Left kidney (tissue), 8 donors: ENCODE measurements around the gene ZBTB46. TPM values are rescaled to one million over a fixed set of nuclear protein-coding genes. Genes with fewer than 3 reads are reported as not detected.
"Not testable (repeated sequence)": the region's sequence is repeated elsewhere in the genome, so short reads cannot be mapped to it uniquely, and the experiment has no call there.

Experiments used
- DNase-seq: peaks from one replicate; pipeline ENCODE4 v3.0.0-alpha.2; 2013
- long read RNA-seq, 8 donors: transcript quantifications; one replicate each; lab custom pipeline, GENCODE V29; 2026
- polyA plus RNA-seq: library from polyadenylated mRNA; unstranded; fragments of 120-200 nt; gene quantifications from one replicate; pipeline ENCODE4 v1.2.1, GENCODE V29; 2013; ENCODE audit not compliant: insufficient read length

ZBTB46 gene, protein sequence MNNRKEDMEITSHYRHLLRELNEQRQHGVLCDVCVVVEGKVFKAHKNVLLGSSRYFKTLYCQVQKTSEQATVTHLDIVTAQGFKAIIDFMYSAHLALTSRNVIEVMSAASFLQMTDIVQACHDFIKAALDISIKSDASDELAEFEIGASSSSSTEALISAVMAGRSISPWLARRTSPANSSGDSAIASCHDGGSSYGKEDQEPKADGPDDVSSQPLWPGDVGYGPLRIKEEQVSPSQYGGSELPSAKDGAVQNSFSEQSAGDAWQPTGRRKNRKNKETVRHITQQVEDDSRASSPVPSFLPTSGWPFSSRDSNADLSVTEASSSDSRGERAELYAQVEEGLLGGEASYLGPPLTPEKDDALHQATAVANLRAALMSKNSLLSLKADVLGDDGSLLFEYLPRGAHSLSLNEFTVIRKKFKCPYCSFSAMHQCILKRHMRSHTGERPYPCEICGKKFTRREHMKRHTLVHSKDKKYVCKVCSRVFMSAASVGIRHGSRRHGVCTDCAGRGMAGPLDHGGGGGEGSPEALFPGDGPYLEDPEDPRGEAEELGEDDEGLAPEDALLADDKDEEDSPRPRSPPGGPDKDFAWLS
- 16.7 TPM for polyA plus RNA-seq
- long read RNA-seq, donor 1, full-length matches to known transcripts = 10 of 10 reads
- long read RNA-seq, donor 1, partial matches to known transcripts = 0 of 10 reads
- long read RNA-seq, donor 1, other reads (novel, unspliced or antisense) = 0 of 10 reads
- long read RNA-seq, donor 2, full-length matches to known transcripts = 4 of 4 reads
- long read RNA-seq, donor 2, partial matches to known transcripts = 0 of 4 reads
- long read RNA-seq, donor 2, other reads (novel, unspliced or antisense) = 0 of 4 reads
- long read RNA-seq, donor 3, full-length matches to known transcripts = 4 of 4 reads
- long read RNA-seq, donor 3, partial matches to known transcripts = 0 of 4 reads
- long read RNA-seq, donor 3, other reads (novel, unspliced or antisense) = 0 of 4 reads
- long read RNA-seq, donor 4 = 0 reads
- long read RNA-seq, donor 5, full-length matches to known transcripts = 4 of 4 reads
- long read RNA-seq, donor 5, partial matches to known transcripts = 0 of 4 reads
- long read RNA-seq, donor 5, other reads (novel, unspliced or antisense) = 0 of 4 reads
- long read RNA-seq, donor 6 = 0 reads
- long read RNA-seq, donor 7, full-length matches to known transcripts = 5 of 5 reads
- long read RNA-seq, donor 7, partial matches to known transcripts = 0 of 5 reads
- long read RNA-seq, donor 7, other reads (novel, unspliced or antisense) = 0 of 5 reads
- long read RNA-seq, donor 8, full-length matches to known transcripts = 2 of 2 reads
- long read RNA-seq, donor 8, partial matches to known transcripts = 0 of 2 reads
- long read RNA-seq, donor 8, other reads (novel, unspliced or antisense) = 0 of 2 reads

DNA sequence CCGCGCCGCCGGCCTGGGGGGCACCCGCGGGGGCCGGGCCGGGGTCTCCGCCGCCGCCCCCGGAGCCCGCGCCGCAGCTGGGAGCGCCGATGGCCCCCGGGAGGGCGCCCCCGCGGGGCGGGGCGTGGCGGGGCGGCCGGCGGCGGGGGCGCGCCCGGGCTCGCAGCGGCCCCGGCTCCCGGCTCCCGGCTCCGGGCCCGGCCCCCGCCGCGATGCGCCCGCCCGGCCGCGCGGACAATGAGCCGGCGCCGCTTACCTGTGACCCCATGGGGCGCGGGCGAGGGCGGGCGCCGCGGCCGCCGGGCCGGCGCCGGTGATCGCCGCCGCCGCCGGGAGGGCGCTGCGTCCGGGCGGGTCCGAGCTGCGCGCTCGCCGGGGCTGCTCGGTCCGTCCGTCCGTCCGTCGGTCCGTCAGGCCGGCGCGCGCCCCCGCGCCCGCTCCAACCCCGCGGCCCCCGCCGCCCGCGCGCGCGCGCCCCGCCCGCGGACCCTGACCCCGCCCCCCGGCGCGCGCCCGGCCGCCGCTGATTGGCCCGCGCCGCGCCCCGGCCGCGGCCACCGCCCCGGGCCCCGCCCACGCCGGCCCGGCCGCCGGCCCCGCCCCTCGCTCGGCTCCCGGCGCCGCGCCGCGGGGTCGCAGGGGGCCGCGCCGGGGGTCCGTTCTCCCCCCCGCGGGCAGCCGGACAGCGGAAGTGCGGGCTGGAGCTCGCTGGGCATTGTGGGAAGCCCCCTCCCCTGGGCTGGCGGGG, at the start of gene ZBTB46:
Gene ZBTB46, minus strand, starts transcription at position 424 of the 748 bp plus-strand sequence. CDS start 40,507 bp downstream, outside the sequence.
- no peak for DNase-seq

DNA sequence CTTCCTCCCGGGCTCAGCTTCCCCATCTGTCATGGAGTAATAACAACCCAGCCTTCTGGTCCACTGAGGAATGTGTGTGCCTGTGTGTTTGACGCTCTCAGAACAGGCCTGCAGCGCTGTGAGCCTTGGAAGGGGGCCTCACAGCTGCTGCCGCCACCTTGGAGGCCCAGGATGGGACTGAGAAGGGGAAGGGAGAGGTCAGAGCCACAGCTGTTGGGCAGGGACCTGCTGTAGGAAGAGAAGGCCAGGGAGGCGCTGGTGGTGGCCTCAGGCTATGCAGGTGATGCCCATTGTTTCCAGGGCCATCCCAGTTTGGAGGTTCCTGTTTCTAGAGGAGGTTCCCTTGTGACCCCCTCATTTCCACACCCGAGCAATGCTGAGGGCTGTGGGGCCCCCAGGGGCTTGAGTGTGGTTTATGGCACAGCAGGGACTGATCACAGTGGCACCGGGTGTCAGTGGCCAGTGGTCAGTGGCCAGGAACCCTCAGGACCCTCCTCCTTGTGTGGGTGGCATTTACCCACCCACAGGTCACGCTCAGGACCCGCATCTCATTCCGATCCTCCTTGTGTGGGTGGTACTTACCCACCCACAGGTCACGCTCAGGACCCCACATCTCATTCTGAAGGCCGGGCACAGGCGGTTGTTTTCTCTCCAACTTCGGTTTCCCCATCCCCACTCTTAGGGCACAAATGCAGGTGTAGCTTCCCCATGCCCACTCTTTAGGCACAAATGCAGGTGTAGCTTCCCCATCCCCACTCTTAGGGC, 48.0 kb upstream of the ZBTB46 start:
- DNase-seq = no peak

DNA sequence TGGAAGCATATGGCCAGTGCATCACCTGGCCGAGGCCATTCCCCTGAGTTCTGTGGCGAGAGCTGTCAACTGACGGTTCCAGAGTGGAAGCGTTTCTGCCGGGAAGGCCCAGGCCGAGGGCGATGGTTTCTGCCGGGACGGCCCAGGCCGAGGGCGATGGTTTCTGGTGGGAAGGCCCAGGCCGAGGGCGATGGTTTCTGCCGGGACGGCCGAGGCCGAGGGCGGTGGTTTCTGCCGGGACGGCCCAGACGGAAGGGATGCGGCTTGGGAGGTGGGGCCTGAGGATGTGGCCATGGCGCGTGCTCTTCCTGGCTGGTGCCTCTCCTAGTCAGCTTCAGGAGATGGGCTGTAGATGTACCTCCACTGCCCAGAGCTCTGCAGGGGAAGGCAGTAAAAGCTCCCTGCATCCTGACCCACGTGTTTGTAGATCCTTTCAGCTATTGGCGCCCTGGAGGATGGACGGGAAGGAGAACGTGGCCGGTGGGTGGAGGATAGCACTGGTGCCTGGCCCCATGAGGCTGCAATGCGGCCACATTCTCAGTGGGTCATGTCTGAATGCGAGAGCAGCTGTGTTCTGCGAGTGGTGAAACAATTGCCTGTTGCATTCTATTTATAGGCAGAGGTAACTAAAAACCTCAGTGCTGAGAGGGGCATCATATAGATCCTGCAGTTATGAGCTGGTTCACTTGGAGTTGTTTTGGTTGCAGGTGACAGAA, 46.8 kb upstream of the ZBTB46 start:
- DNase-seq = no peak

DNA sequence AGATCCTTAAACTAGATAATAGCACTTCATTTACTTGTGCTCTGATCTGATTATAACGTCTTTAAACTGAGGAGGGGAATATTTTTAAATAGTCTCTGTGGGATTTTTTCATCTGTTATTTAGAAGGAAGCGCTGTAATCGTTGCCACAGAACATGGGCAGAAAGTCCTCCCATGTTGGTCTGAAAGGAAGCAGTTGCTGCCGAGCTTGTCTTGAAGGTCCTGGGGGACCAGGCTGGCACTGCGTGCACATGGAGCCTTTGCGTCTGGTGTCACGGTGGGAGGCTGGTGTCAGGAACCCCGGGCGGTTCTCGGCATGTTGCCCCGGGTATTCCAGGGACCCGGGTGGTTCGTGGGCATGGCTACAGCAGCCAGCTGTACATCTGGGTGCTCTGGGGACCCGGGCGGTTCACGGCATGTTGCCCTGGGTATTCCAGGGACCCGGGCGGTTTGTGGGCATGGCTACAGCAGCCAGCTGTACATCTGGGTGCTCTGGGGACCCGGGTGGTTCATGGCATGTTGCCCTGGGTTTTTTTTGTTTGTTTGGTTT, 45.5 kb upstream of the ZBTB46 start:
- DNase-seq = no peak

DNA sequence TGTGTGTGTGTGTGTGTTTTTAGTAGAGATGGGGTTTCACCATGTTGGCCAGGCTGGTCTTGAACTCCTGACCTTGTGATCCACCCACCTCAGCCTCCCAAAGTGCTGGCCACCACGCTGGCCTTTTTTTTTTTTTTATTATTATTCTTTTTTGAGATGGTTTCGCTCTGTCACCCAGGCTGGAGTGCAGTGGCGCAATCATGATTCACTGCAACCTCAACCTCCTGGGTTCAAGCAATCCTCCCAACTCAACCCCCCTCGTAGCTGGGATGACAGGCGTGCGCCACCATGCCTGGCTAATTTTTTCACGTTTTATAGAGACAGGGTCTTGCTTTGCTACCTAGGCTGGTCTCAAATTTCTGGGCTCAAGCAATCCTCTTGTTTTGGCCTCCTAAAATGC, 43.2 kb upstream of the ZBTB46 start:
- DNase-seq = not testable (repeated sequence)

DNA sequence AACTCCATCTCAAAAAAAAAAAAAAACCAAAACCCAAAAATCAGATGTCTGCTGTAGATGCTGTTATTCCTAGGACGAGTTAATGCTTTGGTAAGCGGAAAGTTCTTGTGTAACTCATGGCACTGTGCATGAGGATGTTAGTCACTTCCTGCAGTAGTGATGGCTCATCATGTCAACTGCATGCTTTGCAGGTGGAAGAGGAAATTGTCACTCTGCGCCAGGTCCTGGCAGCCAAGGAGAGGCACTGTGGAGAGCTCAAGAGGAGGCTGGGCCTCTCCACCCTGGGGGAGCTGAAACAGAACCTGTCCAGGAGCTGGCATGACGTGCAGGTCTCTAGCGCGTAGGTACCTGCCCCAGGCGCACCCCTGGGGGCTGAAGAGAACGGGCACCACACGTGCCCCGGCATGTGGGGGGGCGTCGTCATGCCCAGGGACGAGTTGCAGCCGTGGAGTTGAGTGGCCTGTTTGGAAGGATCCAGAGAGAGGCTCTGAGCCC, 42.5 kb upstream of the ZBTB46 start:
- DNase-seq = no peak

DNA sequence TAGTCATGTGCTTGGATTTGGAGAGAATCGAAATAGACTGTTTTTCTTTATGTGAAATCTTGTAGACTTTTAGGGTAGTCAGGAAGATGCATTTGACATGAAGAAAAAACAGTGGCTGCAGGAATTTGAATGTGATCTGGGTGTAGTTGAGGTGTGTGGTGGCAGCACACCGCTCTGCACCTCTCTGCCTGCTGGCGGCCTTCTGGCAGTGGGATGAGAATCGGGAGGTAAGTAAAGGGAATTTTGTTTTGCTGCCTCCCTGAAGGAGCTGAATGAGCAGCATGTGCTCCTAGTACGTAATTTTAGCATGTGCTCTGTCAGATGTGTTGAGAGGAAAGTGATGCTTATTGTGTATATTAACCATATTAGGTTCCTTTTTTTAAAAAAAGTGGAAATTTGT, 37.2 kb upstream of the ZBTB46 start:
- DNase-seq = no peak

DNA sequence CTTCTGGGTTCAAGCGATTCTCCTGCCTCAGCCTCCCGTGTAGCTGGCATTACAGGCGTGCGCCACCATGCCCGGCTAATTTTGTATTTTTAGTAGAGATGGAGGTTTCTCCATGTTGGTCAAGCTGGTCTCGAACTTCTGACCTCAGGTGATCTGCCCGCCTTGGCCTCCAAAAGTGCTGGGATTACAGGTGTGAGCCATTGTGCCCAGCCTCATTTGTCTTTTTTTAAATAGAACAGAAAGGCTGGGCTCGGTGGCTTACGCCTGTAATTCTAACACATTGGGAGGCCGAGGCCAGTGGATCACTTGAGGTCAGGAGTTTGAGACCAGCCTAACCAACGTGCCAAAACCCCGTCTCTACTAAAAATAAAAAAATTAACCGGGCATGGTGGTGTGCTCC, 36.0 kb upstream of the ZBTB46 start:
- not testable (repeated sequence) for DNase-seq

DNA sequence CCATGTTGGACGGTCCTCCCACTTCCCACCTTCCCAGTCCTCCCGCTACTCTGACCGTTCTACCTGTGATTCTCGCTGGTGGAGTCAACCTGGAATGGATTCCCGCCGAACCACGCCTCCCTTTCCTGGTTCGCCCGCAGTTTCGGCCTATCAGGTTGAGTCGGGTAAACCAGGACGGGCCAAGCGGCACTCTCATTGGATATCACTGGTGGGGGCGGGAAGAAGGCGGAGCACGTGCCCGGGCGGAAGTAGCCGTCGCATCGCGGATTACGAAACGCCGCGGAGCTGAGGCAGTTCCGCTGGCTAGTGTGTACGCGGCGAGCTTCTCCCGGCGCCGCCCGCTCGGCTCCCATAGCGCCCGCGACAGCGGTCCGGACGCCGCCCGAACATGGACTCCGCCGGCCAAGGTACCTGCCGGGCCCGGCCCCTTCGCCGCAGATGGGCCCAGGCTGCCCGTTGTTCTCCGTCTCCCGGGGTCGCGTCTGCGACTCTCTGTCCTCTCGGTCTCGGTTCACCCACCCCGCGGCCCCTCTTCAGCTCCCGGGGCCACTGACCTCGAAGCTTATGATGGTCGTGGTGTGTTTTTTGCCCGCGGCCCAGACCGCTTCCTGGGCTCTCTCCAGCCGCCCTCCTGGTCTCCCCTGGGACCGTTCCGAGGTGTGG, 34.0 kb upstream of the ZBTB46 start, which contains the start of gene TPD52L2:
Gene TPD52L2, plus strand, starts transcription at position 293 of the 663 bp plus-strand sequence. Its CDS starts 96 bp downstream, at position 389.
- peak; percentile 98 for DNase-seq

DNA sequence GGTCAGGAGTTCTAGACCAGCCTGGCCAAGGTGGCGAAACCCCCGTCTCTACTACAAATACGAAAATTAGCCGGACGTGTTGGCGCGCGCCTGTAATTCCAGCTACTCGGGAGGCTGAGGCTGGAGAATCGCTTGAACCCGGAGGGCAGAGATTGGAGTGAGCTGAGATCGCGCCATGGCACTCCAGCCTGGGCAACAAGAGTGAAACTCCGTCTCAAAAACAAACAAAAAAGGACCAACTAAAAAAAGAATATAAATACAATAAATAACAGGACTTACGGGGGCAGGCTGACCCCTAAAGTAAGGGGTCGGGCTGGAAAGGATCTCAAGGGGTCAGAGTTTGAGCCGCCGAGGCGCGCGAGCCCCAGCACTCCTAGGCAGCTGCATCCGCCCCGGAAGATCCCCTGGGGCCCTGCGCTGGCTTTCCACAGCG, 33.5 kb upstream of the ZBTB46 start:
- DNase-seq = no peak

DNA sequence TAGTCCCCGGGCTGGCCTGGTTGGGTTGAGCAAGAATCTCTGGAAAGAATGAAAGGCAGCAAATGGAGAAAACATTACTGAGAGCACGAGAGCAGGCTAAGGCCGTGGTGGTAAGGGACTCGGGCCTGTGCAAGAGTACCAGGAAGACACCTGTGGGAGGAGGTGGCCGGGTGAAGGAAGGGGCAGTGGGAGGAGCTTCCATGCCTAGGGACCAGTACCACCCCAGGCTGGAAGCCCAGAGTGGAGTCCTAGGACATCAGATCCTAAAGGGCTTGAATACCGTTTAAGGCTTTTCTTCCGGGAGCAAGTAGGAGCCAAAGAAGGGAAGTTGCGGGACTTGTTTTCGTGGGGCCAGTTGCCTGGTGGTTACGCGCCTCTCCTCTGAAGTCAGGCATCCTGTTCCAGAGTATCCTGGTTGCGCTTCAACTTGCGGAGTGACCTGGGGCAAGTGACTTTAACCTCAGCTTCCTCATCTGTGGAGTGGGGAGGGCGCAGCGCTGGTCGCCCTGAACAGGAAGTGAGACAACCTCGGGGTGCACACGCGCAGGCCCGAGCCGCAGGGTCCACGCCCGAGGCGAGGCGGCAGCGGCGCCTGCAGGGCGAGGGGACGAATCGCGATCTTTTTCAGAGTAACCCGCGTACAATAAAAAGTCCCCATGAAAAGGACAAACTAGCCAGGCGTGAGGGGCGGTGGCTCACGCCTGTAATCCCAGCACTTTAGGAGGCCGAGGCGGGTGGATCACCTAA, 32.9 kb upstream of the ZBTB46 start:
- peak; percentile 73 for DNase-seq

DNA sequence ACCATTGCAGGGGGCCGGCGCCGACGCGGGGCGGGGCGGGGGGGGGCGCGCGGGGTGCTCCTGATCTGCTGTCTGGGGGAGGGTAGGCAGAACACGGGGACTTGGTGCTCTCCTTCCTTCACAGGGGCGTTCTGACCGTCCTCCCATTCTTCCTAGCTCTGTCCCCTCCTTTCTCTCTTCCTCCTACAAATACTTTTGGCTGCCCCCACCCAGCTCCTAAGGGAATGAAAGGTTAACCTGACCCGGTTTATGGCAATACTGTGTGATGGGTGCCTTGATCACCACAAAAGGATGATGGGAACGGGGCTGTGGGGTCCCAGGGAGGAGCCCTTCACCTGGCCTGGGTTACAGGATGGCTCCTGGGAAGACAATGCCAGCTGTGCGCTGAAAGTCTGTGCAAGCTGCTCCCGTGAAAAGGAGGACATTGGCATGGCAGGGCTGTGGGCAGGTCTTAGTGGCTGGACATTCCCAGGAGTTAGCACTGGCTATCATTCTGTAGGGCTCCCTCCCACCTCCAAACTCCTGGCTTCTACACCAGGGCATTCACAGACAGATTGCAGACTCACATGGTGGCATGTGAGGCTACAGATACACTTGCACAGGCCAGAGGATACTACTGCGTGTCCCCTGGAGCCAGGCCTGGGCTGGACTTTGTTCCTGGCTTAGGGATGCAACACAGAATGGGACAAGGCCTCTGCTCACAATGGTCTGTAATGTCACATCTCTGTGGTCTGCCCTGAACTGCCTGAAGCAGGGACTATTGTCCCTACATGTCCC, 32.1 kb upstream of the ZBTB46 start:
- no peak for DNase-seq

DNA sequence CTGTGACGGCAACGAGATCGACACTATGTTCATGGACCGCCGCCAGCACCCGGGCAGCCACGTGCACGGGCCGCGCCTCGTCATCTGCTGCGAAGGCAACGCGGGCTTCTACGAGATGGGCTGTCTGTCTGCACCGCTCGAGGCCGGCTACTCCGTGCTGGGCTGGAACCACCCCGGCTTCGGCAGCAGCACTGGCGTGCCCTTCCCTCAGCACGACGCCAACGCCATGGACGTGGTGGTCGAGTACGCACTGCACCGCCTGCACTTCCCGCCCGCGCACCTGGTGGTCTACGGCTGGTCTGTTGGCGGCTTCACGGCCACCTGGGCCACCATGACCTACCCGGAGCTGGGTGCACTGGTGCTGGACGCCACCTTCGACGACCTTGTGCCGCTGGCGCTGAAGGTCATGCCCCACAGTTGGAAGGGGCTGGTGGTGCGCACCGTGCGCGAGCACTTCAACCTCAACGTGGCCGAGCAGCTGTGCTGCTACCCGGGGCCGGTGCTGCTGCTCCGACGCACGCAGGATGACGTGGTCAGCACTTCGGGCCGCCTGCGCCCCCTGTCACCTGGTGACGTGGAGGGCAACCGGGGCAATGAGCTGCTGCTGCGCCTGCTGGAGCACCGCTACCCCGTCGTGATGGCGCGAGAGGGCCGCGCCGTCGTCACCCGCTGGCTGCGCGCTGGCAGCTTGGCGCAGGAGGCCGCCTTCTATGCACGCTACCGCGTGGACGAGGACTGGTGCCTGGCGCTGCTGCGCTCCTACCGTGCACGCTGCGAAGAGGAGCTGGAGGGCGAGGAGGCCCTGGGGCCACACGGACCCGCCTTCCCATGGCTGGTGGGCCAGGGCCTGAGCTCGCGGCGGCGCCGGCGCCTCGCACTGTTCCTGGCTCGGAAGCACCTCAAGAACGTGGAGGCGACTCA, 31.2 kb upstream of the ZBTB46 start:
- no peak for DNase-seq

DNA sequence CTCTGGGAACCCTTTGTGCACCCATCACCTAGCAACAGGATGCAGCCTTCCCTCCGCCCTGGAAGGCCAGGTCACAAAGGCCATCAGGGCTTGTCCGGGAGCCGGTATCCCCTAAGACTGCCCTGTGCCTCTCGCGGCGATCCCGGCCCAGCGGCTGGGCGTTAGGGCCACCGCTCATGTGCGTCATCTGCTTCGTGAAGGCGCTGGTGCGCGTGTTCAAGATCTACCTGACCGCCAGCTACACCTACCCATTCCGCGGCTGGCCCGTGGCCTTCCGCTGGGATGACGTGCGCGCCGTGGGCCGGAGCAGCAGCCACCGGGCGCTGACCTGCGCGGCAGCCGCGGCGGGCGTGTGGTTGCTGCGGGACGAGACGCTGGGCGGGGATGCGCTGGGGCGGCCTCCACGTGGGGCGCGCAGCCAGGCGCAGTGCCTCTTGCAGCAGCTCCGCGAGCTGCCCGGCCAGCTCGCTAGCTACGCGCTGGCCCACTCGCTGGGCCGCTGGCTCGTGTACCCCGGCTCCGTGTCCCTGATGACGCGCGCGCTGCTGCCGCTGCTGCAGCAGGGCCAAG, 30.4 kb upstream of the ZBTB46 start, which contains the start of gene ABHD16B:
Gene ABHD16B, plus strand, starts transcription at position 134 of the 570 bp plus-strand sequence. Its CDS starts 43 bp downstream, at position 177.
- DNase-seq = no peak
